ENCODE data around the gene KBTBD3. TPM values are rescaled to one million over a fixed set of nuclear protein-coding genes. Genes with fewer than 3 reads are reported as not detected.
A peak's percentile ranks its signal among the peaks of the same experiment; 100 is the strongest.

The KBTBD3 gene
- total RNA-seq (2014; rRNA removed; shearing (Covaris generic)) (6.4 and 10.3 TPM in 2 replicates), total RNA-seq (2022) (6.0 and 6.5 TPM in 2 replicates), Bru-seq, nascent RNA (percentile 49 among the genes with signal in this experiment), BruChase-seq, experiment 1, labeled RNA remaining after a 6-hour chase (percentile 44 among the genes with signal in this experiment), BruChase-seq, experiment 2, labeled RNA remaining after a 2-hour chase (percentile 47 among the genes with signal in this experiment)
- long read RNA-seq, partial matches to known transcripts, result 2 of 10 reads
- long read RNA-seq, other reads (novel, unspliced or antisense), result 0 of 10 reads

GRCh38 chr11:106076919-106077608 lies at the start of gene KBTBD3:
Gene KBTBD3, minus strand, starts transcription at chr11:106077347. Its CDS starts 18,250 bp downstream, at chr11:106059097.
- TF ChIP-seq EZH2phosphoT487 (IDR thresholded peaks at IDR 0.05; ENCODE audit: borderline replicate concordance, low read depth, low read length) (no peak), CTCF (conservative IDR thresholded peaks at IDR 0.05; ENCODE audit: low read length) (peak; percentile 77)
- intact Hi-C loops (cut with micrococcal nuclease; ENCODE audit: unreplicated experiment), result loop anchor here (1.0 to 10.0 kb wide), 2 partner anchors 55 to 1378 kb away; partner anchors contain the start of genes CWF19L2 and MSANTD4
- H2AFZ ChIP-seq (ENCODE audit: low read length), result peak within 1 kb of the TSS; percentile 98
- no TSS peak for BruUV-seq (replicated peaks)
- H3K9me2 ChIP-seq (ENCODE audit: insufficient read depth, low read length), result no peaks in the 10 kb centered on the region
- peaks cover 26% of the 10 kb centered on the region for H4K20me1 ChIP-seq (ENCODE audit: insufficient read depth, low read length)
- H3K36me3 ChIP-seq (ENCODE audit: insufficient read depth, low read length), result peaks cover 26% of the 10 kb centered on the region
- H3K79me2 ChIP-seq (ENCODE audit: insufficient read depth, low read depth, low read length), result peaks cover 44% of the 10 kb centered on the region
- peak within 1 kb of the TSS; percentile 88 for H3K4me3 ChIP-seq (ENCODE audit: low read depth, low read length, poor library complexity, severe bottlenecking)
- peaks cover 38% of the 10 kb centered on the region for H3K4me1 ChIP-seq (ENCODE audit: insufficient read depth, low read length, poor library complexity, severe bottlenecking)
- peak within 1 kb of the TSS; percentile 70 for H3K27ac ChIP-seq (ENCODE audit: low read depth, low read length, poor library complexity, severe bottlenecking)
- ChIA-PET CTCF (ENCODE audit: unreplicated experiment) (interaction anchor here (0.6 kb wide), 1 partner anchor 10 kb away, joined by 4 read pairs; no protein-coding TSS in a partner anchor), POLR2A (interaction anchor here (0.5 to 3.1 kb wide), 14 partner anchors 9 to 1424 kb away, joined by 3 to 14 read pairs (median 4); no protein-coding TSS in a partner anchor)
- H3K9me3 ChIP-seq (ENCODE audit: low read length), result no peaks in the 10 kb centered on the region
- H3K4me2 ChIP-seq (ENCODE audit: low read length), result peak within 1 kb of the TSS; percentile 95
- DNase-seq (ENCODE audit: low spot score), result peak; percentile 99

- ChIA-PET POLR2A (interaction anchor here (0.5 kb wide), 1 partner anchor 308 kb away, joined by 6 read pairs; no protein-coding TSS in a partner anchor), CTCF (ENCODE audit: unreplicated experiment) (no interaction called here)
- H3K27ac ChIP-seq (ENCODE audit: low read depth, low read length, poor library complexity, severe bottlenecking), result no peak overlapping the region
- no peak overlapping the region for H3K4me2 ChIP-seq (ENCODE audit: low read length)
- BruUV-seq (replicated peaks), result no TSS peak
- no peak for DNase-seq (ENCODE audit: low spot score)
- no peak overlapping the region for H3K4me3 ChIP-seq (ENCODE audit: low read depth, low read length, poor library complexity, severe bottlenecking)
- TF ChIP-seq CTCF (conservative IDR thresholded peaks at IDR 0.05; ENCODE audit: low read length) (no peak), EZH2phosphoT487 (IDR thresholded peaks at IDR 0.05; ENCODE audit: borderline replicate concordance, low read depth, low read length) (no peak)
- intact Hi-C loops (cut with micrococcal nuclease; ENCODE audit: unreplicated experiment), result no loop called here
- no peak overlapping the region for H2AFZ ChIP-seq (ENCODE audit: low read length)
- H3K9me3 ChIP-seq (ENCODE audit: low read length), result no peaks in the 10 kb centered on the region
- H4K20me1 ChIP-seq (ENCODE audit: insufficient read depth, low read length), result no peaks in the 10 kb centered on the region
- no peaks in the 10 kb centered on the region for H3K9me2 ChIP-seq (ENCODE audit: insufficient read depth, low read length)
- no peaks in the 10 kb centered on the region for H3K4me1 ChIP-seq (ENCODE audit: insufficient read depth, low read length, poor library complexity, severe bottlenecking)
- H3K79me2 ChIP-seq (ENCODE audit: insufficient read depth, low read depth, low read length), result no peaks in the 10 kb centered on the region
- no peaks in the 10 kb centered on the region for H3K36me3 ChIP-seq (ENCODE audit: insufficient read depth, low read length)
Observed at GRCh38 chr11:106121570-106122320, 44.6 kb upstream of the KBTBD3 start.

Data from OCI-LY7 (cell line).